Parathyroid adenoma (tissue), 2 donors: Measurements from ENCODE around the gene IPO5.

Experiments used
- H2AFZ ChIP-seq: fragments of 300-600 bp; sonication (generic); one replicate; pipeline ENCODE4 v1.7.0; 2017; ENCODE audit warnings: antibody characterized with exemption, mild to moderate bottlenecking
- H3K27ac ChIP-seq: fragments of 300-600 bp; sonication (generic); one replicate; pipeline ENCODE4 v1.7.0; 2017
- H3K27me3 ChIP-seq: fragments of 300-600 bp; sonication (generic); one replicate; pipeline ENCODE4 v1.7.0; 2017; ENCODE audit warnings: low read length; ENCODE audit not compliant: control insufficient read depth, insufficient read depth
- H3K36me3 ChIP-seq: fragments of 300-600 bp; sonication (generic); one replicate; pipeline ENCODE4 v1.7.0; 2017; ENCODE audit warnings: low read length; ENCODE audit not compliant: control insufficient read depth, insufficient read depth
- H3K4me1 ChIP-seq: fragments of 300-600 bp; sonication (generic); one replicate; pipeline ENCODE4 v1.7.0; 2017; ENCODE audit warnings: control low read depth
- H3K4me2 ChIP-seq: fragments of 300-600 bp; sonication (generic); one replicate; pipeline ENCODE4 v1.7.0; 2017; ENCODE audit warnings: low read length
- H3K4me3 ChIP-seq: fragments of 300-600 bp; sonication (generic); one replicate; pipeline ENCODE4 v1.7.0; 2017; ENCODE audit warnings: low read depth, low read length
- H3K79me2 ChIP-seq: fragments of 300-600 bp; sonication (generic); one replicate; pipeline ENCODE4 v1.7.0; 2017; ENCODE audit warnings: control low read depth
- H3K9ac ChIP-seq: fragments of 300-600 bp; sonication (generic); one replicate; pipeline ENCODE4 v1.7.0; 2017; ENCODE audit warnings: mild to moderate bottlenecking
- H3K9me3 ChIP-seq: fragments of 300-600 bp; sonication (generic); one replicate; pipeline ENCODE4 v1.7.0; 2017; ENCODE audit warnings: low read length; ENCODE audit not compliant: control insufficient read depth
- CTCF ChIP-seq: fragments of 300-600 bp; sonication (generic); IDR thresholded peaks from one replicate; pipeline ENCODE4 v1.7.0; 2017; ENCODE audit warnings: antibody characterized with exemption, mild to moderate bottlenecking
- donor health status: primary hyperparathyroidism.

Gene IPO5

GRCh38 chr13:97971519-97971918 is 18.0 kb downstream of the IPO5 start:
- Histone ChIP-seq H3K79me2 (no peaks in the 10 kb centered on the region), H3K27ac (no peak overlapping the region), H2AFZ (no peak overlapping the region), H3K4me2 (no peak overlapping the region), H3K9ac (no peak overlapping the region), H3K9me3 (no peaks in the 10 kb centered on the region), H3K4me1 (no peaks in the 10 kb centered on the region), H3K4me3 (no peak overlapping the region), H3K36me3 (no peaks in the 10 kb centered on the region), H3K27me3 (no peaks in the 10 kb centered on the region)
- no peak for TF ChIP-seq CTCF

GRCh38 chr13:97974773-97975172 is 21.3 kb downstream of the IPO5 start:
- Histone ChIP-seq H3K27ac (no peak overlapping the region), H3K4me3 (no peak overlapping the region)

GRCh38 chr13:97975280-97975847 is 21.9 kb downstream of the IPO5 start:
- Histone ChIP-seq H3K36me3 (no peaks in the 10 kb centered on the region), H3K27me3 (no peaks in the 10 kb centered on the region), H3K4me2 (peak overlapping the region; percentile 77), H3K4me1 (no peaks in the 10 kb centered on the region), H3K27ac (peak overlapping the region; percentile 79), H2AFZ (peak overlapping the region; percentile 89), H3K79me2 (no peaks in the 10 kb centered on the region), H3K4me3 (peak overlapping the region; percentile 89), H3K9me3 (no peaks in the 10 kb centered on the region), H3K9ac (peak overlapping the region; percentile 3)
- TF ChIP-seq CTCF, result no peak

More at GRCh38 chr13:97974773-97975172, 21.3 kb downstream of the IPO5 start:
- H3K79me2 ChIP-seq, result no peaks in the 10 kb centered on the region
- H3K36me3 ChIP-seq, result no peaks in the 10 kb centered on the region
- TF ChIP-seq CTCF, result no peak
- no peak overlapping the region for H3K9ac ChIP-seq
- H3K9me3 ChIP-seq, result no peaks in the 10 kb centered on the region
- H2AFZ ChIP-seq, result no peak overlapping the region
- H3K27me3 ChIP-seq, result no peaks in the 10 kb centered on the region
- H3K4me2 ChIP-seq, result no peak overlapping the region
- no peaks in the 10 kb centered on the region for H3K4me1 ChIP-seq

- Histone ChIP-seq H3K4me2 (peak overlapping the region; percentile 77), H3K4me1 (no peaks in the 10 kb centered on the region), H3K27me3 (no peaks in the 10 kb centered on the region), H3K27ac (peak overlapping the region; percentile 79), H3K79me2 (no peaks in the 10 kb centered on the region), H2AFZ (peak overlapping the region; percentile 89), H3K4me3 (peak overlapping the region; percentile 89), H3K36me3 (no peaks in the 10 kb centered on the region), H3K9me3 (no peaks in the 10 kb centered on the region), H3K9ac (peak overlapping the region; percentile 3)
- no peak for TF ChIP-seq CTCF
Measured at GRCh38 chr13:97975848-97976609, 22.6 kb downstream of the IPO5 start.
